ENCODE results near the gene PITPNM1.
"Not testable (repeated sequence)": the region's sequence is repeated elsewhere in the genome, so short reads cannot be mapped to it uniquely, and the experiment has no call there.

- TF ChIP-seq CTCF, POLR2A (IDR thresholded peaks at IDR 0.05): not testable (repeated sequence)
These were observed 46.5 kb upstream of the PITPNM1 start for GRCh38 chr11:67551697-67552096.

All from adrenal gland (tissue), 5 donors.